Endothelial cell (in vitro differentiated cells): ENCODE results near the gene GRB10. TPM values are rescaled to one million over a fixed set of nuclear protein-coding genes. Genes with fewer than 3 reads are reported as not detected.

ENCODE experiments used
- DNase-seq: peaks from one replicate; pipeline ENCODE4 v3.0.0; 2021; ENCODE audit warnings: low spot score
- H3K27ac Mint-ChIP-seq: one replicate; pipeline ENCODE4 v1.8.0; 2021; ENCODE audit warnings: mixed read lengths, inconsistent platforms; ENCODE audit not compliant: unreplicated experiment
- H3K27me3 Mint-ChIP-seq: one replicate; pipeline ENCODE4 v1.8.0; 2021; ENCODE audit warnings: mild to moderate bottlenecking, moderate library complexity, mixed read lengths, inconsistent platforms; ENCODE audit not compliant: unreplicated experiment
- H3K36me3 Mint-ChIP-seq: one replicate; pipeline ENCODE4 v1.8.0; 2021; ENCODE audit warnings: mild to moderate bottlenecking, low read depth, mixed read lengths, inconsistent platforms; ENCODE audit not compliant: unreplicated experiment
- H3K4me1 Mint-ChIP-seq: one replicate; pipeline ENCODE4 v1.8.0; 2021; ENCODE audit warnings: mild to moderate bottlenecking, mixed read lengths, inconsistent platforms; ENCODE audit not compliant: unreplicated experiment
- H3K4me3 Mint-ChIP-seq: one replicate; pipeline ENCODE4 v1.8.0; 2021; ENCODE audit warnings: mild to moderate bottlenecking, mixed read lengths, inconsistent platforms; ENCODE audit not compliant: unreplicated experiment
- H3K9me3 Mint-ChIP-seq: one replicate; pipeline ENCODE4 v1.8.0; 2021; ENCODE audit warnings: mixed read lengths, inconsistent platforms; ENCODE audit not compliant: unreplicated experiment
- CTCF ChIP-seq: fragments of 200-600 bp; sonication (generic); IDR thresholded peaks from one replicate; pipeline ENCODE4 v1.5.0; 2021; ENCODE audit warnings: antibody characterized with exemption; ENCODE audit not compliant: unreplicated experiment
- total RNA-seq: library from RNA; stranded (reverse); fragmentation: NEBNext Ultra II Directional; extraction: Animal tissue kit (Norgen Biotek cat#: 25700); gene quantifications from one replicate; pipeline ENCODE4 v1.2.1, GENCODE V29; 2021; ENCODE audit not compliant: unreplicated experiment

GRB10 gene
- total RNA-seq, 1 donor from 2014 or later, result 164 TPM

GRCh38 chr7:50697748-50698147, 84.9 kb downstream of the GRB10 start:
- no peaks in the 10 kb centered on the region for H3K27me3 Mint-ChIP-seq
- H3K36me3 Mint-ChIP-seq, result peaks cover 25% of the 10 kb centered on the region
- no peaks in the 10 kb centered on the region for H3K9me3 Mint-ChIP-seq
- no peak overlapping the region for H3K4me3 Mint-ChIP-seq
- no peak overlapping the region for H3K27ac Mint-ChIP-seq
- no peak for TF ChIP-seq CTCF
- peaks cover 37% of the 10 kb centered on the region for H3K4me1 Mint-ChIP-seq
- DNase-seq, result no peak

DNA sequence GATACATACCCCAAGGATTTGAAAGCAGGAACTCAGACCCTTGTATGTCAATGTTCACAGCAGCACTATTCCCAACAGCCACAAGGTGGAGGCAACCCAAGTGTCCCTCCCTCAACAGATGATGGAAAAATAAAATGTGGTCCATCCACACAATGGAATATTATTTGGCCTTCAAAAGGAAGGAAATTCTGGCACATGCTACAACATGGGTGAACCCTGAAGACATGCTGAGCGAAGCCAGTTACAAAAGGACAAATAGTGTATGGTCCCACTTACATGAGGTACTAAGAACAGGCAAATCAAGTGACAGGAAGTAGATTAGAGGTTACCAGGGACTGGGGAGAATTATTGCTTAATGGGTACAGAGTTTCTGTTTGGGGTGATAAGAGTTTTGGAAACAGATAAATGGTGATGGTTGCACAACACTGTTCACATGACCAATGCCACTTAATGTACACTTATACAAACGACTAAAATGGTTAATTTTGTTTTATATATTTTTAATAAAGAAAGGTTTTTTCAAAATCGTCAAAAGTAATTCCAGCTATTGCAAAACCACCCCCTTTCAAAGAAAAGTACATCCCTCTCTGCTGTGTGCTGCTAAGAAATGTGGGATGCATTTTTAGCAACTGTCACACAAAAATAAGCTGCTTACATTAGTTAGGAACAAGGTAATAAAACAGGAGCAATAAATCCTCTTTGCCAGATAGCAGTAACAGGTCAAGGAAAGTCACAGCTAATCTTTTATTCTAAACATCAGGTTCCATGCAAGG, 85.7 kb downstream of the GRB10 start:
- no peak overlapping the region for H3K4me3 Mint-ChIP-seq
- no peak overlapping the region for H3K27ac Mint-ChIP-seq
- peak; percentile 27 for DNase-seq
- peaks cover 2% of the 10 kb centered on the region for H3K27me3 Mint-ChIP-seq
- peaks cover 25% of the 10 kb centered on the region for H3K36me3 Mint-ChIP-seq
- peaks cover 40% of the 10 kb centered on the region for H3K4me1 Mint-ChIP-seq
- no peaks in the 10 kb centered on the region for H3K9me3 Mint-ChIP-seq
- TF ChIP-seq CTCF, result peak; percentile 66

DNA sequence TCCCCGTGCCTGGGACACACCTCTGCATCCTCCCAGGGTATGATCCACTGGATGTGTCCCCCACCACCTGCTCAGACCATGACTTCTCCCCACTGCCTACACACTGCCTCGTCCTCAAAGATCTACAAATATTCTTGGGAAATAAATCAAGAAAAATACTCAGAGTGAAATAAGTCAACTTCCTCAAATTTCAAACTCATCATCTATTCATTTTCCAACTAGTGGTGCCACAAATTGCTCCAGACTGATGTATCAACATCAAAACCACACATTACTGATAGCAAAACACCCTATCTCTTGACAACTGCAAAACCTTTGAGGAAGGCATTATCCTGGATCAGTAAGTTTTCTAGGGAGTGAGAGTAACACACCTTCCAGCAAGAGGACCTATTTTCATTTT, 87.7 kb downstream of the GRB10 start:
- Mint-ChIP-seq H3K9me3 (no peaks in the 10 kb centered on the region), H3K36me3 (peaks cover 13% of the 10 kb centered on the region)

GRCh38 chr7:50693455-50694130, 89.1 kb downstream of the GRB10 start:
- no peaks in the 10 kb centered on the region for H3K9me3 Mint-ChIP-seq
- peaks cover 2% of the 10 kb centered on the region for H3K27me3 Mint-ChIP-seq
- TF ChIP-seq CTCF, result no peak
- H3K4me3 Mint-ChIP-seq, result peak overlapping the region; percentile 11
- H3K27ac Mint-ChIP-seq, result peak overlapping the region; percentile 20
- H3K36me3 Mint-ChIP-seq, result peaks cover 13% of the 10 kb centered on the region
- H3K4me1 Mint-ChIP-seq, result peaks cover 41% of the 10 kb centered on the region
- DNase-seq, result no peak

More for the DNA sequence above, 87.7 kb downstream of the GRB10 start:
- no peak overlapping the region for H3K4me3 Mint-ChIP-seq
- peaks cover 2% of the 10 kb centered on the region for H3K27me3 Mint-ChIP-seq
- no peak for DNase-seq
- TF ChIP-seq CTCF, result no peak
- H3K27ac Mint-ChIP-seq, result peak overlapping the region; percentile 33
- H3K4me1 Mint-ChIP-seq, result peaks cover 41% of the 10 kb centered on the region

- peaks cover 47% of the 10 kb centered on the region for H3K4me1 Mint-ChIP-seq
- DNase-seq, result no peak
Observed at GRCh38 chr7:50690541-50691011, 92.1 kb downstream of the GRB10 start.

More at GRCh38 chr7:50690541-50691011, 92.1 kb downstream of the GRB10 start:
- Mint-ChIP-seq H3K27ac (no peak overlapping the region), H3K27me3 (peaks cover 2% of the 10 kb centered on the region), H3K36me3 (peaks cover 23% of the 10 kb centered on the region), H3K9me3 (no peaks in the 10 kb centered on the region), H3K4me3 (no peak overlapping the region)
- no peak for TF ChIP-seq CTCF
